GM10266 (cell line): ENCODE measurements around the gene UBE2I.

Source experiments
- DNase-seq: peaks from one replicate; pipeline ENCODE4 v3.0.0; 2012; ENCODE audit errors: extremely low spot score
- CTCF ChIP-seq: IDR thresholded peaks from 2 replicates; pipeline ENCODE4 v1.5.1; 2012; ENCODE audit warnings: mild to moderate bottlenecking, low read depth; ENCODE audit not compliant: control insufficient read depth, insufficient read depth; ENCODE audit errors: missing control alignments

The UBE2I gene

GRCh38 chr16:1362807-1363206 is 53.4 kb downstream of the UBE2I start:
- no peak for DNase-seq
- no peak for TF ChIP-seq CTCF

GRCh38 chr16:1363501-1364041 is 54.1 kb downstream of the UBE2I start:
- TF ChIP-seq CTCF: peak; percentile 92
- peak; percentile 92 for DNase-seq

GRCh38 chr16:1364510-1364909 is 55.1 kb downstream of the UBE2I start:
- no peak for DNase-seq
- no peak for TF ChIP-seq CTCF

GRCh38 chr16:1366060-1366711 is 56.8 kb downstream of the UBE2I start:
- no peak for TF ChIP-seq CTCF
- no peak for DNase-seq

- DNase-seq: no peak
- TF ChIP-seq CTCF: no peak
These were observed 57.4 kb downstream of the UBE2I start for GRCh38 chr16:1366712-1367299.

- TF ChIP-seq CTCF: no peak
- DNase-seq: no peak
These were observed 58.2 kb downstream of the UBE2I start for GRCh38 chr16:1367486-1368174.
